ENCODE results near the gene SPATA46. TPM values are rescaled to one million over a fixed set of nuclear protein-coding genes. Genes with fewer than 3 reads are reported as not detected.

The SPATA46 gene
- polyA plus RNA-seq, 1 donor (not counting 4 experiments of a cell fraction or from before 2014, with no cell fraction given) = not detected

DNA sequence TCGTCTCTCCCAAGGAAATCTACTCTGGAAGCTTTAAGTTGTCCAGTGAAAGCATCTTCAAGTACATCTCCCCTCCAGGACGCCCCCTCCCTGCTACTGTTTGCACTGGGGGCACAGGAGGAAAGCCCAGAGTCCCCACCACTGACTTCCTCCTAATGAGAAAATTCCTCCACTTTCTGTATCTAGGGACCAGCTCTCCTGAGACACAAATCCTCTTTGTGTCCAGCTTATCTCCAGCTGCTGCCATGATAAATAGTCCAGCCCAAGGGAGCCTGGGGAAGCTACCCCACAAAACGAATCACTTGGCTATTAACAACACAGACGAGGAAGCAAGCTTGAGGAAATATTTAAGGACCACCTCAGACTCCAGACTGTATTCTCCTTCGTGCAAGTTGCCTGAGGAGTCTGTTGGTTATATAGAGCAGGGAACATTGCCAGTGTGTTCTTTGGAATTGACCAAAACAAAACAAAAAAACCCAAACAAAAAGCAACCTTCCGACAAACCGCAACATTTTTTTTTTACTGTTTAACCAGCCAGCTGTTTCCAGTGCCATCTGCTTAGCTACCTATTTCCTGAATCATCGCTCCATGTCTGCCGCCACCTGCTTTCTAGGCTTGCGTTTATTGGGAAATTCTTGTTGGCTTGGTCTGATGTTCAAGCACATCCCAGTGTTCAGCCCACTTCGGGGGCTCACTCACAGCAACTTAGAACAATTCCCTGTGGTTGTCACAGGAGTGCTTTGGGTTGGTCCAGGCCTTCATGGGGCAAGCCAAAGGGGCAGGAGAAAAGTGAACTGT lies 12.6 kb upstream of the SPATA46 start:
- no peak overlapping the region for H3K9ac ChIP-seq (ENCODE audit: control insufficient read depth, extremely low read depth, insufficient read depth, low read length)
- no peaks in the 10 kb centered on the region for H3K36me3 ChIP-seq (ENCODE audit: control insufficient read depth in 2 of 2, extremely low read depth in 1 of 2, insufficient read depth in 2 of 2, low read length in 2 of 2)
- dilution Hi-C loops (cut with MboI; ENCODE audit: extremely low pct_ligation_motif_present, low sequenced_read_pairs) = no loop called here
- H3K27ac ChIP-seq (ENCODE audit: control insufficient read depth, insufficient read depth, low read length) = no peak overlapping the region
- H4K20me1 ChIP-seq (ENCODE audit: control insufficient read depth, extremely low read depth, insufficient read depth, low read length) = no peaks in the 10 kb centered on the region
- no peaks in the 10 kb centered on the region for H3K9me1 ChIP-seq (ENCODE audit: control insufficient read depth, extremely low read depth, insufficient read depth, low read length)
- H3K79me2 ChIP-seq (ENCODE audit: control insufficient read depth, insufficient read depth, low read length) = no peaks in the 10 kb centered on the region
- DNase-seq (ENCODE audit: low read depth, low spot score) (no peak), FAIRE-seq (no peak)
- no peaks in the 10 kb centered on the region for H3K9me3 ChIP-seq (ENCODE audit: control insufficient read depth, low read depth, low read length)
- no peaks in the 10 kb centered on the region for H3K27me3 ChIP-seq (ENCODE audit: control insufficient read depth, extremely low read depth, insufficient read depth, low read length)
- peaks cover 12% of the 10 kb centered on the region for H3K4me1 ChIP-seq (ENCODE audit: control insufficient read depth, extremely low read depth, insufficient read depth, low read length)
- H2AFZ ChIP-seq (ENCODE audit: control insufficient read depth, low read length) = no peak overlapping the region
- H3K4me2 ChIP-seq (ENCODE audit: control insufficient read depth, extremely low read depth, insufficient read depth, low read depth, low read length) = peak overlapping the region; percentile 56
- TF ChIP-seq, protein P1, sequence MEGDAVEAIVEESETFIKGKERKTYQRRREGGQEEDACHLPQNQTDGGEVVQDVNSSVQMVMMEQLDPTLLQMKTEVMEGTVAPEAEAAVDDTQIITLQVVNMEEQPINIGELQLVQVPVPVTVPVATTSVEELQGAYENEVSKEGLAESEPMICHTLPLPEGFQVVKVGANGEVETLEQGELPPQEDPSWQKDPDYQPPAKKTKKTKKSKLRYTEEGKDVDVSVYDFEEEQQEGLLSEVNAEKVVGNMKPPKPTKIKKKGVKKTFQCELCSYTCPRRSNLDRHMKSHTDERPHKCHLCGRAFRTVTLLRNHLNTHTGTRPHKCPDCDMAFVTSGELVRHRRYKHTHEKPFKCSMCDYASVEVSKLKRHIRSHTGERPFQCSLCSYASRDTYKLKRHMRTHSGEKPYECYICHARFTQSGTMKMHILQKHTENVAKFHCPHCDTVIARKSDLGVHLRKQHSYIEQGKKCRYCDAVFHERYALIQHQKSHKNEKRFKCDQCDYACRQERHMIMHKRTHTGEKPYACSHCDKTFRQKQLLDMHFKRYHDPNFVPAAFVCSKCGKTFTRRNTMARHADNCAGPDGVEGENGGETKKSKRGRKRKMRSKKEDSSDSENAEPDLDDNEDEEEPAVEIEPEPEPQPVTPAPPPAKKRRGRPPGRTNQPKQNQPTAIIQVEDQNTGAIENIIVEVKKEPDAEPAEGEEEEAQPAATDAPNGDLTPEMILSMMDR (optimal IDR thresholded peaks at IDR 0.05 in 1 of 3, IDR thresholded peaks at IDR 0.05 in 1 of 3, conservative IDR thresholded peaks at IDR 0.05 in 1 of 3; ENCODE audit: extremely low read depth in 1 of 3, insufficient read depth in 2 of 3, low read length in 3 of 3) = no peak
- no peak for TF ChIP-seq EZH2 (IDR thresholded peaks at IDR 0.05; ENCODE audit: low read length)
- no peak overlapping the region for H3K4me3 ChIP-seq (ENCODE audit: control insufficient read depth in 2 of 3, extremely low read depth in 1 of 3, insufficient read depth in 2 of 3, low read depth in 1 of 3, low read length in 3 of 3)

DNA sequence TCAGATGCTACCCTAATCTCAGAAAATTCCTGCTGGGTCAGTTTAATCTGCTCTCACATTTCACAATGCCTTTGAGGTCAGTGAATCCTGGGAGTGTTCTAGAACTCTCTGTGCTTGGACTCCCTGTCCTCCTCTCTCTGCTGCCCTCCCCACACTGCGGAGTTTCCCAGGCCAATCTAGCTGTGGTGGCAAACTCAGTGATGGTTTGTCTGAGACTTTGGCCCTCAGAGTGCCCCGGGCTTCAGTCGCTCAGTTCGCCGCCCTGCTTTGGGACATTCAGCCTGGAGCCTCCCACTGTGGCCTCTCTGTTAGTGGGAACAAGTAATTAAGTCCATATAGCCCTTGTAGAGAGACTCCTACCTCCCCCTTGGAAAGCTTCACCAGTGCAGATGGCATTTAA lies 12.0 kb upstream of the SPATA46 start:
- Histone ChIP-seq H3K4me3 (ENCODE audit: control insufficient read depth in 2 of 3, extremely low read depth in 1 of 3, insufficient read depth in 2 of 3, low read depth in 1 of 3, low read length in 3 of 3) (no peak overlapping the region), H3K9me3 (ENCODE audit: control insufficient read depth, low read depth, low read length) (no peaks in the 10 kb centered on the region), H3K4me1 (ENCODE audit: control insufficient read depth, extremely low read depth, insufficient read depth, low read length) (peaks cover 12% of the 10 kb centered on the region), H3K36me3 (ENCODE audit: control insufficient read depth in 2 of 2, extremely low read depth in 1 of 2, insufficient read depth in 2 of 2, low read length in 2 of 2) (no peaks in the 10 kb centered on the region), H3K27me3 (ENCODE audit: control insufficient read depth, extremely low read depth, insufficient read depth, low read length) (no peaks in the 10 kb centered on the region), H4K20me1 (ENCODE audit: control insufficient read depth, extremely low read depth, insufficient read depth, low read length) (no peaks in the 10 kb centered on the region), H3K9me1 (ENCODE audit: control insufficient read depth, extremely low read depth, insufficient read depth, low read length) (no peaks in the 10 kb centered on the region), H3K27ac (ENCODE audit: control insufficient read depth, insufficient read depth, low read length) (no peak overlapping the region), H3K79me2 (ENCODE audit: control insufficient read depth, insufficient read depth, low read length) (no peaks in the 10 kb centered on the region), H3K9ac (ENCODE audit: control insufficient read depth, extremely low read depth, insufficient read depth, low read length) (no peak overlapping the region), H3K4me2 (ENCODE audit: control insufficient read depth, extremely low read depth, insufficient read depth, low read depth, low read length) (no peak overlapping the region), H2AFZ (ENCODE audit: control insufficient read depth, low read length) (no peak overlapping the region)
- no peak for TF ChIP-seq EZH2 (IDR thresholded peaks at IDR 0.05; ENCODE audit: low read length)
- TF ChIP-seq, protein P1 (optimal IDR thresholded peaks at IDR 0.05 in 1 of 3, IDR thresholded peaks at IDR 0.05 in 1 of 3, conservative IDR thresholded peaks at IDR 0.05 in 1 of 3; ENCODE audit: extremely low read depth in 1 of 3, insufficient read depth in 2 of 3, low read length in 3 of 3) = no peak
- no peak for FAIRE-seq
- DNase-seq (ENCODE audit: low read depth, low spot score) = no peak
- dilution Hi-C loops (cut with MboI; ENCODE audit: extremely low pct_ligation_motif_present, low sequenced_read_pairs) = no loop called here

All from keratinocyte (primary cell).